IPS-15b (cell line): ENCODE data around the gene XAB2.
"Not testable (repeated sequence)": the region's sequence is repeated elsewhere in the genome, so short reads cannot be mapped to it uniquely, and the experiment has no call there.

Experiments used
- H3K27me3 ChIP-seq: one replicate; pipeline ENCODE4 v1.6.1; 2013; ENCODE audit warnings: low read length; ENCODE audit not compliant: control insufficient read depth, insufficient read depth
- H3K36me3 ChIP-seq: one replicate; pipeline ENCODE4 v1.6.1; 2013; ENCODE audit warnings: low read length; ENCODE audit not compliant: control insufficient read depth, insufficient read depth
- H3K4me1 ChIP-seq: one replicate; pipeline ENCODE4 v1.6.1; 2013; ENCODE audit warnings: mild to moderate bottlenecking, low read length; ENCODE audit not compliant: control insufficient read depth, insufficient read depth
- H3K4me3 ChIP-seq: one replicate; pipeline ENCODE4 v1.5.1; 2013; ENCODE audit warnings: low read depth, low read length
- H3K9ac ChIP-seq: one replicate; pipeline ENCODE4 v1.6.1; 2013; ENCODE audit warnings: low read depth, mild to moderate bottlenecking, low read length
- H3K9me3 ChIP-seq: one replicate; pipeline ENCODE4 v1.6.1; 2013; ENCODE audit warnings: mild to moderate bottlenecking, low read length; ENCODE audit not compliant: control insufficient read depth, insufficient read depth

Gene XAB2

GRCh38 chr19:7646426-7646700 lies 17.0 kb upstream of the XAB2 start:
- H3K9me3 ChIP-seq, result no peaks in the 10 kb centered on the region
- no peak overlapping the region for H3K9ac ChIP-seq
- H3K4me3 ChIP-seq, result no peak overlapping the region
- peaks cover 14% of the 10 kb centered on the region for H3K36me3 ChIP-seq
- no peaks in the 10 kb centered on the region for H3K4me1 ChIP-seq
- peaks cover 3% of the 10 kb centered on the region for H3K27me3 ChIP-seq

DNA sequence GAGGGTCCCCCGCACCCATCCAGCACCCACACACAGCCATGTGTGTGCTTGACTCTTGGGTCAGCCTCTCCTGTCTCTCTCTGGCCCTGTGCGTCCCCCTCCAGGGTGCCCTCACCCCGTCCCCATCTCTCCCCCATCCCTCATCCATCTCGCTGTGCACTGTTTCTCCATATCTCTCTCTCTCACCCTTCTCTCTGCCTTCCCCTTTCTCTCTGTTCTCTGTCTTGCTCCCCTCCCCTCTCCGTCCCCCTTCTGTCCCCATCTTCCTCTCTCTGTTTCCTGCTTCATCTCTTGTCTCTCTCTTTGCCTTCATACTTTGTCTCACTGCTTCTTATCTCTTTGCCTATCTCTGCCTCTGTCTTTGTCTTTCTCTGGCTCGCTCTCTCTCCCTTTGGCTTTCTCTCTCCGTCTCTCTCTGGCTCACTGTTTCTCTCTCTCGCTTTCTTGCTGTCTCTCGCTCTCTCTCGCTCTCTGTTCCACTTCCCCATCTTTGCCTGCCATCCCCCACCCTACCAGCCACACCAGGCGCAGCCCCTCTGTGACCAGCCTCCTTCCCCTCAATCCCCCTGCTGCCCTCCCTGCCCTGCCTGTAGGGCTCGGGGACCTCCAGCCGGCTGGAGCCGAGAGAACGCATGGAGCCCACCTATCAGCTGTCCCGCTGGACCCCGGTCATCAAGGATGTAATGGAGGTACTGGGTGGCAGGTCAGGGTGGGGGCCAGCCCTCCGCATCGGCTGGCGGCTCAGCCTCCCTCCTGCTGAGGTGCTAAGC lies 16.5 kb upstream of the XAB2 start:
- Histone ChIP-seq H3K4me3 (no peak overlapping the region), H3K36me3 (peaks cover 14% of the 10 kb centered on the region), H3K4me1 (no peaks in the 10 kb centered on the region), H3K27me3 (peaks cover 1% of the 10 kb centered on the region), H3K9me3 (no peaks in the 10 kb centered on the region), H3K9ac (no peak overlapping the region)

- Histone ChIP-seq H3K4me1 (no peaks in the 10 kb centered on the region), H3K27me3 (no peaks in the 10 kb centered on the region), H3K9me3 (no peaks in the 10 kb centered on the region), H3K36me3 (peaks cover 14% of the 10 kb centered on the region), H3K4me3 (no peak overlapping the region), H3K9ac (no peak overlapping the region)
Observed at GRCh38 chr19:7645163-7645562, 15.8 kb upstream of the XAB2 start.

DNA sequence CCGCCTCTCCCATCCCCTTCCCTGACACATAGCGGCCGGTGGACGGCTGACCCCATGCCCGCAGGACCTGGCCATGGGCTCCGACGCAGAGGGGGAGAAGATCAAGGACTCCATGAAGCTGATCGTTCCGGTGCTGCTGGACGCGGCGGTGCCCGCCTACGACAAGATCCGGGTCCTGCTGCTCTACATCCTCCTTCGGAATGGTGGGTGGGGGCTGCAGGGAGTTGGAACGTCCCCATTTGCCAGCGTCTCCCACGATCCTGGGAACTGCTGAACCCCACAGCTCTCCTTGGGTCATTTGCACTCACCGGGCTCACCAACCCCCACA lies 15.2 kb upstream of the XAB2 start:
- Histone ChIP-seq H3K4me1 (no peaks in the 10 kb centered on the region), H3K9me3 (no peaks in the 10 kb centered on the region), H3K27me3 (no peaks in the 10 kb centered on the region), H3K9ac (no peak overlapping the region), H3K36me3 (peaks cover 14% of the 10 kb centered on the region), H3K4me3 (no peak overlapping the region)

GRCh38 chr19:7643629-7644549 lies 14.5 kb upstream of the XAB2 start:
- not testable (repeated sequence) for H3K9me3 ChIP-seq, H3K9ac ChIP-seq, H3K4me3 ChIP-seq, H3K27me3 ChIP-seq, H3K4me1 ChIP-seq
- H3K36me3 ChIP-seq, result peaks cover 14% of the 10 kb centered on the region

DNA sequence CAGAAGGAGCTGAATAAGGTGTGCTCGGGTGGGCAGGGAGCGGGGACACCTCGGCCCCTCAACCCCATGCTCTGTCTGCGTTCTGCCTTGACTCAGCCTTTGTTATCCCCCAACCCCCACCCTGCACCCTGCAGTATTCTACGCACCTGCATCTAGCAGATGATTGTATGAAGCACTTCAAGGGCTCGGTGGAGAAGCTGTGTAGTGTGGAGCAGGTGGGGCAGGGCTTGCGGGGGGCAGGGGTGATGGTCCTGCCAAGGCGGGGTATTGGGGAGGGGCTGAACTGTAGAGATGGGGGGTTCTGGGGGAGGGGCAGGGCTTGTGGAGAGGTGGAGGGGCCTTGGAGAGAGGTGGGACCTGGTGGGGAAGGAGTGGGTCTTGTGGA lies 13.7 kb upstream of the XAB2 start:
- Histone ChIP-seq H3K9me3 (no peaks in the 10 kb centered on the region), H3K4me3 (no peak overlapping the region), H3K36me3 (peaks cover 14% of the 10 kb centered on the region), H3K4me1 (no peaks in the 10 kb centered on the region), H3K9ac (no peak overlapping the region), H3K27me3 (no peaks in the 10 kb centered on the region)

DNA sequence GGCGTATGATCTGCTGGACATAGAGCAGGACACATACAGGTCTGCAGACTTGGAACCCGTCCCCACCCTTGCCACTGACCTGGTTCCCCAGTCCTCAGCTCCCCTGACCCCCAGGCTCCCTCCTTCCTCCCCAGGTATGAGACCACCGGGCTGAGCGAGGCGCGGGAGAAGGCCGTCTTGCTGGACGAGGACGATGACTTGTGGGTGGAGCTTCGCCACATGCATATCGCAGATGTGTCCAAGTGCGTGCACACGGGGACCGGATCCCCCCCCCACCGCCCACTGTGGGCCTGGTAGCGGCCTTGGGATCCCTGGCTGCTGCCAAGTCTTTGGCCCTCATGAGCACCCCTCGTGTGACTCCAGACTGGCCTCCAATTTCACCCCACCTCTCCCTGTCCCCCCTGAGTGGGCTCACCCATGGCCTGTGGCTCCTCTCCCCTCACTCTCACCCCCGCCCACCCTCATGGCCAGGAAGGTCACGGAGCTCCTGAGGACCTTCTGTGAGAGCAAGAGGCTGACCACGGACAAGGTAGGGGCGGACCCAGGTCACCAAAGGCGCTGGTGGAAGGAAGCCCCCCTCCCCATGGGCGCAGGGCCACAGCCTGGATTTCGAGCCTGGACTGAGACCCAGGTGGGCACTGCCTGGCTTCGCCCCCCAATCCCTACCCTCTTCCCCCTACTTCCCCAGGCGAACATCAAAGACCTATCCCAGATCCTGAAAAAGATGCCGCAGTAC lies 13.1 kb upstream of the XAB2 start:
- Histone ChIP-seq H3K4me1 (no peaks in the 10 kb centered on the region), H3K36me3 (peaks cover 14% of the 10 kb centered on the region), H3K27me3 (no peaks in the 10 kb centered on the region), H3K4me3 (no peak overlapping the region), H3K9ac (no peak overlapping the region), H3K9me3 (no peaks in the 10 kb centered on the region)

GRCh38 chr19:7641290-7642276 lies 12.2 kb upstream of the XAB2 start:
- Histone ChIP-seq H3K4me1 (no peaks in the 10 kb centered on the region), H3K36me3 (peaks cover 12% of the 10 kb centered on the region)

DNA sequence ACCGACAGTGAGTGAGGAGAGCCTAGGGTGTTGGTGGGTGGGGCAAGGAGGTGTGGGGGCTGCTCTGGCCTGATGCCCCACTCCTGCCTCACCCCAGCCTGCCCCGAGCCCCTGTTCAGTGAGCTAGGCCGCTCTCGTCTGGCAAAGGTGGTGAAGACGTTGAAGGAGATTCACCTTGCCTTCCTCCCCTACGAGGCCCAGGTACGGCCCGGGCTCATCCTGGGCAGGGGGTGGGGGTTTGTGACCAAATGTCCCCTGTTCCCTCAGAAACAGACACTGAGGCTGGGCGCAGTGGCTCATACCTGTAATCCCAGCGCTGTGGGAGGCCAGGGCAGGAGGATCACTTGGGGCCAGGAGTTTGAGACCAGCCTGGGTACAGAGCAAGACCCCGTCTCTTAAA lies 11.5 kb upstream of the XAB2 start:
- no peaks in the 10 kb centered on the region for H3K9me3 ChIP-seq
- no peaks in the 10 kb centered on the region for H3K4me1 ChIP-seq
- H3K27me3 ChIP-seq, result peaks cover 9% of the 10 kb centered on the region
- no peak overlapping the region for H3K9ac ChIP-seq
- peaks cover 9% of the 10 kb centered on the region for H3K36me3 ChIP-seq
- no peak overlapping the region for H3K4me3 ChIP-seq

More at GRCh38 chr19:7641290-7642276, 12.2 kb upstream of the XAB2 start:
- Histone ChIP-seq H3K4me3 (no peak overlapping the region), H3K9ac (no peak overlapping the region), H3K27me3 (peaks cover 1% of the 10 kb centered on the region), H3K9me3 (no peaks in the 10 kb centered on the region)

- no peaks in the 10 kb centered on the region for H3K9me3 ChIP-seq
- peaks cover 9% of the 10 kb centered on the region for H3K36me3 ChIP-seq
- peaks cover 18% of the 10 kb centered on the region for H3K27me3 ChIP-seq
- H3K4me3 ChIP-seq, result no peak overlapping the region
- no peaks in the 10 kb centered on the region for H3K4me1 ChIP-seq
- no peak overlapping the region for H3K9ac ChIP-seq
Observed at GRCh38 chr19:7639863-7640348, 10.6 kb upstream of the XAB2 start.
